Calu3 (cell line): ENCODE measurements around the gene RAB29. TPM values are rescaled to one million over a fixed set of nuclear protein-coding genes. Genes with fewer than 3 reads are reported as not detected.
A peak's percentile ranks its signal among the peaks of the same experiment; 100 is the strongest.

Source experiments
- BruUV-seq: library from RNA; stranded (reverse); fragments of 400-500 nt; replicated peaks from 2 replicates; lab custom pipeline; 2021; lab: Mats Ljungman, UMichigan
- CTCF ChIA-PET: fragments of 300-600 bp; sonication (Branson Sonifier 250); formaldehyde crosslinking; loops from one replicate; lab custom pipeline; 2022; ENCODE audit warnings: antibody characterized with exemption; lab: Charles Lee
- DNase-seq: peaks from one replicate; pipeline ENCODE4 v3.0.0; 2022
- H3K27ac Mint-ChIP-seq: one replicate; pipeline ENCODE4 v1.8.0; 2022; ENCODE audit warnings: mixed read lengths; ENCODE audit not compliant: unreplicated experiment
- H3K27me3 Mint-ChIP-seq: one replicate; pipeline ENCODE4 v1.8.0; 2022; ENCODE audit warnings: mixed read lengths; ENCODE audit not compliant: unreplicated experiment
- H3K36me3 Mint-ChIP-seq: one replicate; pipeline ENCODE4 v1.8.0; 2022; ENCODE audit warnings: mild to moderate bottlenecking, moderate library complexity, mixed read lengths; ENCODE audit not compliant: insufficient read depth, unreplicated experiment
- H3K4me1 Mint-ChIP-seq: one replicate; pipeline ENCODE4 v1.8.0; 2022; ENCODE audit warnings: mild to moderate bottlenecking, low read depth, mixed read lengths; ENCODE audit not compliant: unreplicated experiment
- H3K4me3 Mint-ChIP-seq: one replicate; pipeline ENCODE4 v1.8.0; 2022; ENCODE audit warnings: mild to moderate bottlenecking, low read depth, moderate library complexity, mixed read lengths; ENCODE audit not compliant: unreplicated experiment
- H3K9me3 Mint-ChIP-seq: one replicate; pipeline ENCODE4 v1.8.0; 2022; ENCODE audit warnings: low read depth, mixed read lengths; ENCODE audit not compliant: unreplicated experiment
- CTCF ChIP-seq: fragments of 200-600 bp; IDR thresholded peaks from one replicate; pipeline ENCODE4 v1.8.0; 2022; ENCODE audit warnings: antibody characterized with exemption; ENCODE audit not compliant: unreplicated experiment
- intact Hi-C: fragments of 100-400 bp; cut with micrococcal nuclease; formaldehyde crosslinking; loops from one replicate; pipeline ENCODE4 v1.10.0; 2022; ENCODE audit not compliant: unreplicated experiment
- total RNA-seq: library from RNA; stranded (reverse); gene quantifications from 2 replicates; pipeline ENCODE4 v1.2.3, GENCODE V29; 2022

Gene RAB29
- total RNA-seq, 1 experiment from 2014 or later, result 27.1 TPM

GRCh38 chr1:205817988-205818387, 42.7 kb upstream of the RAB29 start:
- Mint-ChIP-seq H3K36me3 (peaks cover 12% of the 10 kb centered on the region), H3K4me3 (no peak overlapping the region), H3K27ac (no peak overlapping the region), H3K9me3 (no peaks in the 10 kb centered on the region), H3K27me3 (peaks cover 10% of the 10 kb centered on the region), H3K4me1 (peaks cover 14% of the 10 kb centered on the region)
- intact Hi-C loops, result no loop called here
- no TSS peak for BruUV-seq
- no peak for TF ChIP-seq CTCF
- CTCF ChIA-PET, result no interaction called here
- DNase-seq, result no peak

DNA sequence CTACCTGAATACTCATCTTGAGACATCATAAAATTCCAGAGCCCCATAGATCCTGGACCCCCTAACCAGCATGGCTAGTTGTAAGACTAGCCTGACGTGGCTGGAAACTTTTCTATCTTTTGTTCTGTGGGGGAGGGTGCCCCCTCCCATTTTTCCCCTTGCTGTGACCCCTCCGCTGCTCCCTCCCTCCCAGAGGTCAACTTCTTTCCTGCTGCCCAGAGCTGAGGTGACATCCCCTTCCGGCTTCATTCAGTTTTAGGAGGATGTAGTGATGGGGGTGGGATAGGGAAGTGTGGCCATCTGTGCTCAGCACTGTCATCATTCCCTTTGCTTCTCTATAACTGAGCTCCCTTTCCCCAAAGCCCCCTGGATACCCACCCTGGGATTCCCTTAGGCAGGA, 42.1 kb upstream of the RAB29 start:
- DNase-seq, result no peak
- CTCF ChIA-PET, result interaction anchor here (1.8 kb wide), 1 partner anchor 160 kb away, joined by 5 read pairs; no protein-coding TSS in a partner anchor
- no TSS peak for BruUV-seq
- Mint-ChIP-seq H3K4me1 (peaks cover 17% of the 10 kb centered on the region), H3K9me3 (no peaks in the 10 kb centered on the region), H3K4me3 (no peak overlapping the region), H3K27me3 (peaks cover 4% of the 10 kb centered on the region), H3K36me3 (peaks cover 18% of the 10 kb centered on the region), H3K27ac (no peak overlapping the region)
- intact Hi-C loops, result no loop called here
- TF ChIP-seq CTCF, result no peak

DNA sequence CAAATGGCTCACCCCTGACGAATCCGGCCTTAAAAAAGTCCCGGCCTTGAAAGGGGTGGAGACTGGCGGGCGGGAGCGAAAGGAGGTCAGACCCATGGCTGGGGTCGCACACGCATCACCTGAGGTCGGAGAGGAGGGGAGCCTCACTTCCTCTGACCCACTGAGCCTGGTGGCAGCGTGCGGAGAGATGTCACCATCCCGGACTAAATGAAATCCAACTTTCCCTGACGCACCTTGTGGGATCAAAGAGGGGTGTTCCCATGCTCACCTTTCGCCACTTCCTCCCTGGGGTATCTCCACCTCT, 38.4 kb upstream of the RAB29 start:
- no peaks in the 10 kb centered on the region for H3K9me3 Mint-ChIP-seq
- peaks cover 25% of the 10 kb centered on the region for H3K36me3 Mint-ChIP-seq
- no peaks in the 10 kb centered on the region for H3K27me3 Mint-ChIP-seq
- TF ChIP-seq CTCF, result no peak
- BruUV-seq, result no TSS peak
- intact Hi-C loops, result loop anchor here (5.0 kb wide), 1 partner anchor 94 kb away; no protein-coding TSS in a partner anchor
- CTCF ChIA-PET, result no interaction called here
- peaks cover 30% of the 10 kb centered on the region for H3K4me1 Mint-ChIP-seq
- peak overlapping the region; percentile 75 for H3K27ac Mint-ChIP-seq
- DNase-seq, result no peak
- H3K4me3 Mint-ChIP-seq, result peak overlapping the region; percentile 92

GRCh38 chr1:205812878-205813754, 37.8 kb upstream of the RAB29 start, which contains the start of gene SLC41A1:
TSS of gene SLC41A1 (minus strand) at chr1:205813198. CDS start at chr1:205810441, 2,757 bp downstream.
- Mint-ChIP-seq H3K4me3 (peak within 1 kb of the TSS; percentile 92), H3K36me3 (peaks cover 25% of the 10 kb centered on the region), H3K27ac (peak within 1 kb of the TSS; percentile 75), H3K4me1 (peaks cover 30% of the 10 kb centered on the region), H3K27me3 (no peaks in the 10 kb centered on the region), H3K9me3 (no peaks in the 10 kb centered on the region)
- DNase-seq, result peak; percentile 93
- no peak for TF ChIP-seq CTCF
- BruUV-seq, result no TSS peak
- intact Hi-C loops, result loop anchor here (5.0 kb wide), 1 partner anchor 94 kb away; no protein-coding TSS in a partner anchor
- CTCF ChIA-PET, result interaction anchor here (0.6 to 1.8 kb wide), 3 partner anchors 30 to 164 kb away, joined by 3 to 5 read pairs (median 5); partner anchors contain the start of gene PM20D1
